ENCODE results near the gene CDK7.

GRCh38 chr5:69217151-69217511 lies 17.6 kb upstream of the CDK7 start:
- no peak for TF ChIP-seq RAD21 (IDR thresholded peaks at IDR 0.05; ENCODE audit: low read length)
- no peak for TF ChIP-seq SMC3 (IDR thresholded peaks at IDR 0.05; ENCODE audit: low read depth, low read length)
- TF ChIP-seq SIN3A (IDR thresholded peaks at IDR 0.05; ENCODE audit: borderline replicate concordance, low read depth, low read length), result no peak
- TF ChIP-seq CHD2 (IDR thresholded peaks at IDR 0.05; ENCODE audit: low read length, partially characterized antibody), result no peak
- TF ChIP-seq CTCF (IDR thresholded peaks at IDR 0.05), result no peak
- no peak for TF ChIP-seq YY1 (IDR thresholded peaks at IDR 0.05; ENCODE audit: low read depth)
- no peak for TF ChIP-seq NRF1 (IDR thresholded peaks at IDR 0.05; ENCODE audit: low read depth, low read length)

Data from SK-N-SH (cell line).